Stimulated activated effector memory CD8-positive, alpha-beta T cell treated with anti-CD3 and anti-CD28 coated beads, Interleukin-12 subunit alpha, Interleukin-12 subunit beta, amount 100 ng/mL, for 72 hours (primary cell): ENCODE measurements around the gene MYO1A.
"Not testable (repeated sequence)": the region's sequence is repeated elsewhere in the genome, so short reads cannot be mapped to it uniquely, and the experiment has no call there.

Experiments
- ATAC-seq: fragments of 150-1000 bp; cut with Tn5 transposase; 2 replicates; pipeline ENCODE4 v1.10.0; 2021
- DNase-seq, 2 donors: peaks; one replicate each; pipeline ENCODE4 v3.0.0; 2021 to 2022; ENCODE audit warnings: low spot score in 2 of 2
- H3K27ac Mint-ChIP-seq: one replicate; pipeline ENCODE4 v1.8.0; 2022; ENCODE audit warnings: mild to moderate bottlenecking, mixed read lengths
- H3K36me3 Mint-ChIP-seq: one replicate; pipeline ENCODE4 v1.8.0; 2022; ENCODE audit warnings: mild to moderate bottlenecking, mixed read lengths
- H3K4me1 Mint-ChIP-seq: one replicate; pipeline ENCODE4 v1.8.0; 2022; ENCODE audit warnings: mixed read lengths
- H3K4me3 Mint-ChIP-seq: one replicate; pipeline ENCODE4 v1.8.0; 2022; ENCODE audit warnings: mild to moderate bottlenecking, mixed read lengths
- H3K9me3 Mint-ChIP-seq: one replicate; pipeline ENCODE4 v1.8.0; 2022; ENCODE audit warnings: mixed read lengths

Gene MYO1A

GRCh38 chr12:57019983-57020719 lies 29.8 kb downstream of the MYO1A start:
- Mint-ChIP-seq H3K9me3 (no peaks in the 10 kb centered on the region), H3K4me3 (no peak overlapping the region), H3K36me3 (no peaks in the 10 kb centered on the region), H3K4me1 (no peaks in the 10 kb centered on the region), H3K27ac (no peak overlapping the region)
- ATAC-seq (no peak), DNase-seq (no peak)

- ATAC-seq = no peak
- Mint-ChIP-seq H3K9me3 (no peaks in the 10 kb centered on the region), H3K4me1 (no peaks in the 10 kb centered on the region), H3K4me3 (no peak overlapping the region), H3K27ac (no peak overlapping the region), H3K36me3 (no peaks in the 10 kb centered on the region)
- DNase-seq = no peak
Measured at GRCh38 chr12:57018906-57019305, 31.0 kb downstream of the MYO1A start.

- not testable (repeated sequence) for ATAC-seq, H3K27ac Mint-ChIP-seq, H3K4me1 Mint-ChIP-seq, DNase-seq, H3K9me3 Mint-ChIP-seq, H3K36me3 Mint-ChIP-seq, H3K4me3 Mint-ChIP-seq
Measured at GRCh38 chr12:57018353-57018752, 31.6 kb downstream of the MYO1A start.

- Mint-ChIP-seq H3K9me3 (no peaks in the 10 kb centered on the region), H3K27ac (no peak within 1 kb of the TSS), H3K36me3 (no peaks in the 10 kb centered on the region), H3K4me3 (no peak within 1 kb of the TSS), H3K4me1 (peaks cover 13% of the 10 kb centered on the region)
- no peak for ATAC-seq
- no peak for DNase-seq
Measured at GRCh38 chr12:57016348-57016747, 33.6 kb downstream of the MYO1A start, which contains the start of gene TAC3. TAC3 (minus strand) TSS chr12:57016529; CDS start chr12:57015797, 732 bp downstream.

GRCh38 chr12:57012600-57013465 lies 37.1 kb downstream of the MYO1A start:
- H3K4me1 Mint-ChIP-seq = peaks cover 16% of the 10 kb centered on the region
- peak overlapping the region; percentile 7 for H3K27ac Mint-ChIP-seq
- DNase-seq (no peak), ATAC-seq (no peak)
- no peaks in the 10 kb centered on the region for H3K9me3 Mint-ChIP-seq
- H3K36me3 Mint-ChIP-seq = no peaks in the 10 kb centered on the region
- H3K4me3 Mint-ChIP-seq = no peak overlapping the region

- no peak for DNase-seq
- no peak overlapping the region for H3K27ac Mint-ChIP-seq
- ATAC-seq = peak; percentile 71
- no peak overlapping the region for H3K4me3 Mint-ChIP-seq
- no peaks in the 10 kb centered on the region for H3K9me3 Mint-ChIP-seq
- H3K36me3 Mint-ChIP-seq = peaks cover 4% of the 10 kb centered on the region
- H3K4me1 Mint-ChIP-seq = peaks cover 23% of the 10 kb centered on the region
Measured at GRCh38 chr12:57011438-57012424, 38.2 kb downstream of the MYO1A start.

GRCh38 chr12:57010627-57011247 lies 39.2 kb downstream of the MYO1A start:
- Mint-ChIP-seq H3K4me1 (peaks cover 27% of the 10 kb centered on the region), H3K4me3 (no peak overlapping the region), H3K27ac (no peak overlapping the region), H3K36me3 (peaks cover 6% of the 10 kb centered on the region), H3K9me3 (no peaks in the 10 kb centered on the region)
- DNase-seq = no peak
- no peak for ATAC-seq

GRCh38 chr12:57009949-57010626 lies 39.8 kb downstream of the MYO1A start:
- peaks cover 33% of the 10 kb centered on the region for H3K4me1 Mint-ChIP-seq
- H3K9me3 Mint-ChIP-seq = no peaks in the 10 kb centered on the region
- no peak overlapping the region for H3K27ac Mint-ChIP-seq
- peaks cover 6% of the 10 kb centered on the region for H3K36me3 Mint-ChIP-seq
- no peak overlapping the region for H3K4me3 Mint-ChIP-seq
- ATAC-seq = no peak
- no peak for DNase-seq

- Mint-ChIP-seq H3K27ac (no peak overlapping the region), H3K4me1 (peaks cover 47% of the 10 kb centered on the region), H3K4me3 (no peak overlapping the region), H3K36me3 (peaks cover 19% of the 10 kb centered on the region), H3K9me3 (no peaks in the 10 kb centered on the region)
- peak; percentile 33 for ATAC-seq
- DNase-seq = no peak
Measured at GRCh38 chr12:57008178-57008577, 41.8 kb downstream of the MYO1A start.

- Mint-ChIP-seq H3K27ac (peak overlapping the region; percentile 84), H3K4me1 (peaks cover 45% of the 10 kb centered on the region), H3K4me3 (peak overlapping the region; percentile 96), H3K9me3 (no peaks in the 10 kb centered on the region), H3K36me3 (peaks cover 32% of the 10 kb centered on the region)
- ATAC-seq = no peak
- DNase-seq = no peak
Measured at GRCh38 chr12:57006809-57007475, 43.0 kb downstream of the MYO1A start.

GRCh38 chr12:57005980-57006808 lies 43.7 kb downstream of the MYO1A start, which contains the start of gene ZBTB39:
ZBTB39 (minus strand) TSS chr12:57006546; CDS start chr12:57004917, 1,629 bp downstream.
- Mint-ChIP-seq H3K4me3 (peak within 1 kb of the TSS; percentile 96), H3K4me1 (peaks cover 44% of the 10 kb centered on the region), H3K36me3 (peaks cover 38% of the 10 kb centered on the region), H3K9me3 (no peaks in the 10 kb centered on the region), H3K27ac (peak within 1 kb of the TSS; percentile 89)
- peak; percentile 68 to 82 for DNase-seq
- peak; percentile 87 for ATAC-seq

GRCh38 chr12:57004651-57005050 lies 45.3 kb downstream of the MYO1A start:
- peaks cover 50% of the 10 kb centered on the region for H3K36me3 Mint-ChIP-seq
- DNase-seq (no peak), ATAC-seq (no peak)
- H3K4me1 Mint-ChIP-seq = peaks cover 58% of the 10 kb centered on the region
- peak overlapping the region; percentile 96 for H3K4me3 Mint-ChIP-seq
- H3K27ac Mint-ChIP-seq = no peak overlapping the region
- no peaks in the 10 kb centered on the region for H3K9me3 Mint-ChIP-seq

- H3K36me3 Mint-ChIP-seq = peaks cover 60% of the 10 kb centered on the region
- ATAC-seq (no peak), DNase-seq (no peak)
- no peak overlapping the region for H3K4me3 Mint-ChIP-seq
- no peaks in the 10 kb centered on the region for H3K9me3 Mint-ChIP-seq
- H3K27ac Mint-ChIP-seq = no peak overlapping the region
- H3K4me1 Mint-ChIP-seq = peaks cover 70% of the 10 kb centered on the region
Measured at GRCh38 chr12:57003395-57003794, 46.5 kb downstream of the MYO1A start.
